ENCODE data around the gene IFNA14.
"Not testable (repeated sequence)": the region's sequence is repeated elsewhere in the genome, so short reads cannot be mapped to it uniquely, and the experiment has no call there.

The IFNA14 gene

DNA sequence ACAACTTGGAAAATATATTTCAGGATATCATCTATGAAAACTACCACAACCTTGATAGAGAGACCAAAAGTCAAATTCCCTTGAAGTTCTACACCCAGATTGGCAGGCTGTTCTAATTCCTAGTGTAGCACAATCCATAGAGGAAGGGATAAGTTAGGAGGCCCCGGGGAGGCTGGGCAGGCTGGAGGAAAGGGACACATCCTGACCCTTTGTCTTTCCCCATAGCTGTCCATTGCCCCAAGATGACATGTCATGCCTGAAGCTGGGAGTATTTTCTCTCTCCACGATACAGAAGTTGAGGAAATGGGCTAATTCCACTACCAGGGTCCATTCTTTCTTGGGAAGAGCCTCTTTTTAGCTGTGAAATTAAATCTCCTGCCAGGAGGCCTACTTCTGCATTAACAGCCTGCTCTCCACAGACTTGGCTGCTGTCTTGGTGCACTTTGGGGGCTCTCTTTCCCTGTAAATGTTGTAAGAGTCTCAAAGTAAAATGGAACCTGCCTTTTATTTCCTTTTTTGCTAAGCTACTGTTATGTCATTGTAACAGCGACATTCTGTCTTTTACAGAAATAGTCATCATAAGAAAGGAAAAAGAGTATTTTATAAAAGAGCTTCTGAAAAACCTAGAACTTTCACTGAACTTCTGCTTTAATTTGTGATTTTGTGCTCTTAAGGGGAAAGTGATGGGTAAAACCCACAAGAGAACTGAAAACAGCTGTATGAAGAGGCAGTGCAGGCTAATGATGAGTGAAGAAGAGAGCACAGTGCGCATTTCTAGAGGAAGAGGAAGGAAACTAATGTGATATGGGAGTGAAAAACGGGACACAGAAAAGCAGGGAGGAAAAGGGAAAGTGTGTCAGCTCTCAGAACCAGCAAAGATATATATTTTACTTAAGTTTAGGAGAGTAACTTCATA is 26.1 kb downstream of the IFNA14 start:
- DNase-seq: not testable (repeated sequence)

- DNase-seq: not testable (repeated sequence)
Observed at GRCh38 chr9:21212160-21212559, 27.6 kb downstream of the IFNA14 start.

- not testable (repeated sequence) for DNase-seq
Observed at GRCh38 chr9:21210782-21211181, 29.0 kb downstream of the IFNA14 start.

DNA sequence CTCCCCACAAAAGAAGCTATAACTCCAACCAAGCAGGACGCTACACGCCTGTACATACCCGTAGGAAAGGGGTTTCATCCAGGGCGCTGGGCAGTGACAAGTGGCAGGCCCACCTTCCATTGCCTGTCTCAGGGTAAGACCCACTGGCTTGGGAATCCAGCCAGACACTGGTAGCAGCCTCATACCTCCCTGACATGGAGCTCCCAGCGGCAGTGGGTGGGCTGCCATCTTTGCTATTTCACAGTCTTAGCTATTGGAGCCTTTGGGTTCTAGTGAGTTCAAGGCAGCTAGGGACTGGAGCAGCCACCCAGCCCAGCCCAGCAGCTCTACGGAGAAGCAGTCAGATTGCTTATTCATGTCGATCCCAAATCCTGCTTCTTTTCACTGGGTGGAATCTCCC is 29.5 kb downstream of the IFNA14 start:
- DNase-seq: no peak

DNA sequence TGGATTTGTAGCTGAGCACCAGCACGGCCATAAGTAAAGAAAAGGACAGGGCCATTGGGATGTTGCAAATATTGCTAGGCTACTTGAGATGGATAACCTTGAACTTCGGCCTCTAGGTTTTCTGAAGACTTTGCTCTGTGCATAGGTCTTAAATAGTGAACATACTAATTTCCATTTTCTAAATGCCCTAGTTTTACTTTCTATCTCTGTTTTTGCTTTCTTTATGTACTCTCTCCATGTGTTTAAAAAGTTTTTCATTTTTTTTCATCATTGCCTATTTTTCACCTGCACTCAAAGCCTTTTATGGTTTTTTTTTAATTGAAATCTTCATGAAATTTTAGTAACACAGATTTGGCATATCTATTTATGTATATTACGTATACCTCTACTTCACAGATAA is 32.8 kb downstream of the IFNA14 start, which contains the start of gene IFNA10:
TSS of gene IFNA10 (minus strand) at position 101 of the 400 bp plus-strand sequence. CDS start at position 55, 46 bp downstream.
- DNase-seq: not testable (repeated sequence)

GRCh38 chr9:21205204-21205603 is 34.6 kb downstream of the IFNA14 start:
- DNase-seq: no peak

- not testable (repeated sequence) for DNase-seq
Observed at GRCh38 chr9:21202105-21202504, 37.7 kb downstream of the IFNA14 start, which contains the start of gene IFNA7. TSS of gene IFNA7 (minus strand) at chr9:21202205. CDS start at chr9:21202165, 40 bp downstream.

GRCh38 chr9:21194867-21195776 is 44.7 kb downstream of the IFNA14 start:
- DNase-seq: not testable (repeated sequence)

Measured in DMS153 (cell line).